Bladder microvascular endothelial cell (primary cell): ENCODE measurements around the gene PAGE2B. TPM values are rescaled to one million over a fixed set of nuclear protein-coding genes. Genes with fewer than 3 reads are reported as not detected.

Source experiments
- total RNA-seq: library from RNA; depleted of rRNA; stranded (reverse); fragments of >200 nt; gene quantifications from 2 replicates; pipeline ENCODE4 v1.2.3, GENCODE V29; 2014

Gene PAGE2B, protein sequence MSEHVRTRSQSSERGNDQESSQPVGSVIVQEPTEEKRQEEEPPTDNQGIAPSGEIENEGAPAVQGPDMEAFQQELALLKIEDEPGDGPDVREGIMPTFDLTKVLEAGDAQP
- not detected in 2 replicates for total RNA-seq

DNA sequence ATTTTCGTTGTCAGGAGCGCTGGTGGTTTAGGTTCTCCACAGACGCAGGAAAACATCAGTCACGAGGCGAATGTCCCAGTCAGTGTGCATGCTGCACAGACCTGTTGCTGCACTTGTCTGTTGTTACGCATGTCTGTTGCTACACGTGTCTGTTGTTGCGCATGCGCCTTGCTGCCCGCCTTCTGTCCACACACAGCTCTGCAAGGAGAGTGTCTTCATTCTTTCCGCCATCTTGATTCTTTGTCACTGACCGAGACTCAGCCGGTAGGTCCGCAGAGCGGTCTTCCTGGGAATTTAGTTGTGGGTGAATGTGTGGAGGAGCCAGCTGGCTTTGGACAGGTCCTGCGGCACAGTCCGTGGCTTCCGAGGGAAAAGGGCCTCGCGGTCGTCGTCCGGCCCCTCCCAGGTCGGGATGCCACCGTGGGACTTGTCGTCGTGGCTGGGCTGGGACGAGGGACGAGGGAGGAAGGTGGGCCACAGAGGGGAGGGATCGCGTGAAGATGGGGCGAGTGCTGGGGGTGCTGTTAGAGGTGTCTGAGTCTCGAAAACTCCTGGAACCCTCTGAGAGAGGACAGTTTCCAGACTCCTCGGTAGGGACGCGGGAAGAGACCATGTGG is at the start of gene PAGE2B:
Gene PAGE2B, plus strand, starts transcription at position 180 of the 617 bp plus-strand sequence. CDS start 1,012 bp downstream, outside the sequence.

DNA sequence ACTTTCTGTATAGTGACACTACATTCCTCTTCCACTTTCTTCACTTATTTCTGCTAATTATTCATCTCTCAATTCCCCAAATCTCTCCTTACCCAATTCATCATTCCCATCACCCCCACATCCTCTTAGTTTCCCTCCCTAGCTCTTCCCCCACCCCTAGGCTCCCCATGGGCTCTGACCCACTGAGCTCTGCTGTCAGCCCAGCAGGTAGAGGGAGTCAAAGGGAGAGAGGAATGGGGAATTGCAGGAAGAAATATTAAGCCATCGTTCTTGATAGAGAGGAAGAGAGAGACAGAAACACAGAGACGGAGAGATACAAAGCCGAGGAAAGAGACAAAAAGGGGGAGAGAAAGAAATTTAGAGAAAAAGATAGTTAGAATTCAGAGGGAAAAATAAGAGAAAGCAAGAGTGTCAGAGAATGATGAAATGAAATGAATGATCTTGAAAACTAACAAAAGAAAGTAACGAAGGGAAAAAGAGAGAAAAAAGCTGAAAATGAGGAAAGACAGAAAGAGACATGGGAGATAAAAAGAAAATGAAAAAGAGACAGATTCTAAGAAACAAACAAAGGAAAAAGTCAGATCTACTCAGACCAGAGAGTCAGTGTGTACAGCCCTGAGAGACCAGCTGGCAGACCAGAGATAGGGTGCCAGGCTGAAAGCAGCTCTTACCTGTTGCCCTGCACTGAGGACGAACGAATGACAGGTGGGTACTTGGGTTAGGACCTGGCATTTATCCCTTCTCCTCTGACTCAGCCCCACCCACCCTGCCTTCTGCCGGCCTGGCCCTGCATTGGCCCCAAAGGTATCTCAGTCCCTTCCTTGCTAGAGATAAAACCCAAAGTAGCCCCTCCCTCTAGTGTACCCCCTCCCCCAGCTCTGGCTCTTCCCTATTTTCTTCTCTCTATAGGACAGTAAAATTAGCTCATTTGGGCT is 44.3 kb upstream of the PAGE2B start, which contains the start of gene ALAS2:
Gene ALAS2, minus strand, starts transcription at position 707 of the 935 bp plus-strand sequence. CDS start 4,977 bp downstream, outside the sequence.

DNA sequence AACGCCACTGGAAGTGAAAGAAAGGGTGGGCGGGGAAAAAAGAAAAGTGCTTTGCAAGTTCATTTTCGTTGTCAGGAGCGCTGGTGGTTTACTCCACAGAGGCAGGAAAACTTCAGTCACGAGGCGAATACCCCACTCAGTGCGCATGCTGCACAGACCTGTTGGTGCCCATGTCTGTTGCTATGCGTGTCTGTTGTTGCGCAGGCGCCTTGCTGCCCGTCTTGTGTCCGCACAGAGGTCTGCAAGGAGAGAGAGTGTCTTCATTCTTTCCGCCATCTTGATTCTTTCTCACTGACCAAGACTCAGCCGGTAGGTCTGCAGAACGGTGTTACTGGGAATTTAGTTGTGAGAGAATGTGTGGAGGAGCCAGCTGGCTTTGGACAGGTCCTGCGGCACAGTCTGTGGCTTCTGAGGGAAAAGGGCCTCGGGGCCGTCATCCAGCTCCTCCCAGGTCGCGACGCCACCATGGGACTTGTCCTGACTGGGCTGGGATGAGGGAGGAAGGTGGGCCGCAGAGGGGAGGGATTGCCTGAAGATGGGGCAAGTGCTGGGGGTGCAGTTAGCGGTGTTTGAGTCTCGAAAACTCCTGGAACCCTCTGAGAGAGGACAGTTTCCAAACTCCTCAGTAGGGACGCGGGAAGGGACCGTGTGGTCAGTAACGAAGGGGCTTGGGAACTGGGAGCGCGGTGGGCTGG is 14.1 kb downstream of the PAGE2B start, which contains the start of gene PAGE2:
Gene PAGE2, plus strand, starts transcription at position 224 of the 695 bp plus-strand sequence. CDS start 1,003 bp downstream, outside the sequence.

Other genes starting within 250 kb of the PAGE2B start
- gene TRO, start 154.2 kb upstream of the PAGE2B start, total RNA-seq: 0.65 and 4.7 TPM in 2 replicates
- gene PFKFB1, start 80.8 kb upstream of the PAGE2B start, total RNA-seq: 0.06 TPM in 1 of 2 replicates, not detected in the other
- gene APEX2, start 74.7 kb upstream of the PAGE2B start, total RNA-seq: 5.5 and 7.4 TPM in 2 replicates
- gene ALAS2, start 44.1 kb upstream of the PAGE2B start, total RNA-seq: not detected in 2 replicates
- not detected in 2 replicates for gene PAGE2, start 14.0 kb downstream of the PAGE2B start, total RNA-seq
- not detected in 2 replicates for gene PAGE5, start 145.3 kb downstream of the PAGE2B start, total RNA-seq
- not detected in 2 replicates for gene PAGE3, start 189.9 kb downstream of the PAGE2B start, total RNA-seq